GM12878 (cell line): ENCODE data around the gene SCARB1. TPM values are rescaled to one million over a fixed set of nuclear protein-coding genes. Genes with fewer than 3 reads are reported as not detected.

Source experiments
- ATAC-seq: fragments of 200-7000 bp; cut with Tn5 transposase; 3 replicates; pipeline ENCODE4 v1.9.1; 2020; ENCODE audit warnings: mild to moderate bottlenecking, moderate library complexity
- BruUV-seq: library from RNA; stranded (reverse); fragments of 400-500 nt; replicated peaks from 2 replicates; lab custom pipeline; 2021; lab: Mats Ljungman, UMichigan
- CTCF ChIA-PET: fragments of 300-600 bp; sonication (Branson Sonifier 250); formaldehyde crosslinking; extraction: SDS; loops from one replicate; lab custom pipeline; 2021; ENCODE audit warnings: inconsistent platforms; lab: Yijun Ruan, JAX
- POLR2A ChIA-PET: fragments of 350-600 bp; formaldehyde crosslinking; extraction: SDS; loops from one replicate; lab custom pipeline; 2021; ENCODE audit warnings: inconsistent platforms; lab: Charles Lee
- RAD21 ChIA-PET: fragments of 300-600 bp; sonication (Branson Sonifier 250); formaldehyde crosslinking; loops from one replicate; lab custom pipeline; 2023; ENCODE audit warnings: antibody characterized with exemption; ENCODE audit not compliant: unreplicated experiment; lab: Charles Lee
- SMC1A ChIA-PET: fragments of 300-600 bp; sonication (Branson Sonifier 250); formaldehyde crosslinking; loops from one replicate; lab custom pipeline; 2023; ENCODE audit not compliant: unreplicated experiment, uncharacterized antibody; lab: Charles Lee
- DNase-seq: peaks from one replicate; pipeline ENCODE4 v3.0.0-alpha.2; 2011; ENCODE audit warnings: low read depth, low spot score
- FAIRE-seq: peaks from 3 replicates; lab custom pipeline; 2011; peaks lifted over from hg19 to GRCh38; lab: Jason Lieb, UNC
- H2AFZ ChIP-seq: 2 replicates; pipeline ENCODE4 v1.6.0; 2011; ENCODE audit warnings: low read depth, low read length, control low read depth; ENCODE audit not compliant: control insufficient read depth
- H3K27ac ChIP-seq: 2 replicates; pipeline ENCODE4 v1.5.1; 2011; ENCODE audit warnings: control low read depth; ENCODE audit not compliant: control insufficient read depth, insufficient read depth
- H3K27me3 ChIP-seq, 2 experiments: replicated peaks in 1 of 2; 2 replicates each; pipeline versions ENCODE4 v1.6.0 to v1.6.1; 2011; ENCODE audit warnings: low read length in 1 of 2; ENCODE audit not compliant: control insufficient read depth in 2 of 2, insufficient read depth in 2 of 2
- H3K36me3 ChIP-seq, 2 experiments: 2 replicates each; pipeline ENCODE4 v1.5.1; 2011; ENCODE audit warnings: low read length in 1 of 2; ENCODE audit not compliant: control insufficient read depth in 2 of 2, insufficient read depth in 2 of 2
- H3K4me1 ChIP-seq: 2 replicates; pipeline ENCODE4 v1.6.1; 2011; ENCODE audit warnings: mild to moderate bottlenecking, low read length, moderate library complexity, mixed read lengths; ENCODE audit not compliant: control insufficient read depth, insufficient read depth
- H3K4me2 ChIP-seq: 2 replicates; pipeline ENCODE4 v1.6.0; 2011; ENCODE audit warnings: control low read depth; ENCODE audit not compliant: control insufficient read depth, insufficient read depth
- H3K4me3 ChIP-seq: fragments of 200-600 bp; sonication (generic); 2 replicates; pipeline ENCODE4 v1.5.1; 2016
- H3K79me2 ChIP-seq: 2 replicates; pipeline ENCODE4 v1.6.0; 2011; ENCODE audit warnings: low read length; ENCODE audit not compliant: control insufficient read depth, insufficient read depth
- H3K9ac ChIP-seq: 2 replicates; pipeline ENCODE4 v1.8.0; 2011; ENCODE audit warnings: low read length, control low read depth, mixed read lengths; ENCODE audit not compliant: control insufficient read depth, insufficient read depth
- H3K9me3 ChIP-seq: replicated peaks from 3 replicates; pipeline ENCODE4 v1.5.1; 2011; ENCODE audit warnings: mild to moderate bottlenecking, low read length; ENCODE audit not compliant: control insufficient read depth, insufficient read depth
- H4K20me1 ChIP-seq: 2 replicates; pipeline ENCODE4 v1.6.0; 2011; ENCODE audit not compliant: control insufficient read depth, insufficient read depth
- FOS ChIP-seq: IDR thresholded peaks from 3 replicates; pipeline ENCODE4 v1.6.1; 2011; ENCODE audit warnings: borderline replicate concordance; ENCODE audit not compliant: insufficient read length; ENCODE audit errors: extremely low read depth
- FOXK2 ChIP-seq: fragments of 450-650 bp; IDR thresholded peaks from 2 replicates; pipeline ENCODE4 v1.6.1; 2017; ENCODE audit warnings: mild to moderate bottlenecking, moderate library complexity
- IRF4 ChIP-seq: IDR thresholded peaks from 2 replicates; pipeline ENCODE4 v1.6.1; 2011; ENCODE audit warnings: low read depth, low read length
- JUND ChIP-seq: IDR thresholded peaks from 2 replicates; pipeline ENCODE4 v1.6.1; 2012; ENCODE audit warnings: low read depth, mild to moderate bottlenecking, low read length, improper control_type of control experiment, moderate library complexity
- KLF5 ChIP-seq: fragments of 450-650 bp; IDR thresholded peaks from 2 replicates; pipeline ENCODE4 v1.6.1; 2014; ENCODE audit warnings: mild to moderate bottlenecking; ENCODE audit not compliant: partially characterized antibody
- MYB ChIP-seq: fragments of 150-350 bp; IDR thresholded peaks from 2 replicates; pipeline ENCODE4 v1.6.1; 2014; ENCODE audit warnings: mild to moderate bottlenecking, low read depth, low read length, borderline replicate concordance
- NFYA ChIP-seq: IDR thresholded peaks from 2 replicates; pipeline ENCODE4 v1.6.1; 2011; ENCODE audit warnings: low read depth, mild to moderate bottlenecking, low read length, improper control_type of control experiment, borderline replicate concordance
- NFYB ChIP-seq: IDR thresholded peaks from 2 replicates; pipeline ENCODE4 v1.6.1; 2011; ENCODE audit warnings: low read depth, mild to moderate bottlenecking, low read length, improper control_type of control experiment, moderate library complexity; ENCODE audit not compliant: insufficient read depth
- PAX5 ChIP-seq: IDR thresholded peaks from 2 replicates; pipeline ENCODE4 v1.6.1; 2011; ENCODE audit warnings: low read depth, low read length, borderline replicate concordance
- RAD21 ChIP-seq: IDR thresholded peaks from 2 replicates; pipeline ENCODE4 v1.6.1; 2011; ENCODE audit warnings: mild to moderate bottlenecking, low read depth, low read length, moderate library complexity; ENCODE audit not compliant: insufficient read depth
- SIN3A ChIP-seq: IDR thresholded peaks from 2 replicates; pipeline ENCODE4 v1.6.1; 2012; ENCODE audit warnings: low read depth, low read length, improper control_type of control experiment
- SMAD5 ChIP-seq: IDR thresholded peaks from 2 replicates; pipeline ENCODE4 v1.6.1; 2016; ENCODE audit warnings: antibody characterized with exemption, low read depth
- STAT1 ChIP-seq: fragments of 450-650 bp; conservative IDR thresholded peaks from 2 replicates; pipeline ENCODE4 v1.6.1; 2014; ENCODE audit warnings: antibody characterized with exemption, mild to moderate bottlenecking
- SUZ12 ChIP-seq: fragments of 200-600 bp; sonication (generic); IDR thresholded peaks from one replicate; pipeline ENCODE4 v1.6.1; 2018; ENCODE audit warnings: antibody characterized with exemption, mild to moderate bottlenecking; ENCODE audit not compliant: unreplicated experiment
- TBL1XR1 ChIP-seq: IDR thresholded peaks from 2 replicates; pipeline ENCODE4 v1.6.1; 2012; ENCODE audit warnings: low read depth, low read length, improper control_type of control experiment
- WRNIP1 ChIP-seq: IDR thresholded peaks from 2 replicates; pipeline ENCODE4 v1.6.1; 2011; ENCODE audit warnings: low read depth, low read length, improper control_type of control experiment, borderline replicate concordance
- WGBS: methylation state at CpG from one replicate; pipeline ENCODE4 v1.1.6; 2016; ENCODE audit warnings: low lambda C conversion rate; ENCODE audit not compliant: insufficient replicate concordance, insufficient coverage; ENCODE audit errors: missing lambda C conversion rate; 5-methylcytosine and 5-hydroxymethylcytosine counted together
- in situ Hi-C: fragments of 300-500 bp; cut with MboI; formaldehyde crosslinking; loops from 9 replicates; pipeline ENCODE4 v1.14.3; 2018; ENCODE audit warnings: mixed read lengths
- intact Hi-C: fragments of 100-400 bp; cut with micrococcal nuclease; formaldehyde crosslinking; loops from one replicate; pipeline ENCODE4 v1.14.2; 2022; ENCODE audit not compliant: unreplicated experiment
- polyA plus RNA-seq, 11 experiments: library from polyadenylated mRNA; depleted of rRNA in 4 of 11; unstranded in 6 of 11; stranded (reverse) in 5 of 11; fragments of >200 nt; fragmentation: Nextera tagmentation in 4 of 11; fragmentation: Illumina TruSeq in 1 of 11; extraction: Ambion mirVana in 4 of 11; extraction: Trizol in 1 of 11; gene quantifications; 1 replicate in 1 of 11; 2 replicates in 10 of 11; pipeline versions ENCODE4 v1.2.1 to v1.2.3, GENCODE V29; 2011 to 2016; ENCODE audit warnings: inconsistent platforms in 2 of 11, missing spikeins in 2 of 11, low read depth in 1 of 11
- total RNA-seq, 4 experiments: library from RNA; depleted of rRNA in 3 of 4; stranded (reverse); fragments of >200 nt in 3 of 4; fragmentation: Illumina TruSeq in 1 of 4; extraction: Trizol in 1 of 4; gene quantifications; 2 replicates each; pipeline versions ENCODE4 v1.2.1 to v1.2.3, GENCODE V29; 2013 to 2021
- TF ChIP-seq, protein P1 (sequence below): fragments of 450-650 bp; IDR thresholded peaks from 2 replicates; pipeline ENCODE4 v1.6.1; 2016; ENCODE audit warnings: mild to moderate bottlenecking
- TF ChIP-seq, protein P2 (sequence below): IDR thresholded peaks from 2 replicates; pipeline ENCODE4 v1.6.1; 2011; ENCODE audit warnings: borderline replicate concordance, low read depth, mild to moderate bottlenecking, moderate library complexity, low read length; ENCODE audit not compliant: insufficient read depth, poor library complexity, severe bottlenecking

The SCARB1 gene
- total and polyA plus RNA-seq, 10 of the 15 experiments (the other 5 are each of a cell fraction or from before 2014, with no cell fraction given), result 0.34 to 104 (median 63.1) TPM

DNA sequence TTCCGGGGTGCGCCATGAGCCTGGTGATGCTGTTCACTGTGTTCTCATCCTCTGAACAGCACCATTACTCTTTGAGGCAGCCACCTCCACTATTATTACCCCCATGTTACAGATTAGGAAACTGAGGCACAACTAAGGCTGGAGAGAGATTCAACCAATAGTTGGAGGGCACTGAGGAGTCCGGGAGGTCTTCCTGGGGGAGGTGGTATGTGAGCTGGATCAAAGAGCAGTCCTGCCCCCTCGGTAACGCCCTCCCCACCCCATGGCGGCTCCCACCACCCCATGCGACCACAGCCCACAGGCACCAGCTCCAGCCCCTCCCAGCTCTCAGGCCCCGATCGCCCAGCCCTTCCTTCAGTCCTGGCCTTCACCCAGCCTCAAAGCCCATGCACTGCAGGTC is 43.5 kb downstream of the SCARB1 start:
- Histone ChIP-seq H3K9me3 (no peaks in the 10 kb centered on the region), H3K27me3 (no peaks in the 10 kb centered on the region), H3K27ac (no peak overlapping the region), H3K79me2 (peaks cover 17% of the 10 kb centered on the region), H2AFZ (no peak overlapping the region), H3K4me2 (no peak overlapping the region), H3K9ac (no peak overlapping the region), H3K36me3 (peaks cover 4 to 19% of the 10 kb centered on the region in 2 experiments), H3K4me3 (no peak overlapping the region), H3K4me1 (no peaks in the 10 kb centered on the region), H4K20me1 (no peaks in the 10 kb centered on the region; the same call in 1 of the 2 replicates)
- TF ChIP-seq NFYB (no peak), JUND (no peak), TBL1XR1 (no peak)
- 95% methylated on average over 7 of the region's 9 CpGs for WGBS
- ChIA-PET SMC1A (no interaction called here), POLR2A (no interaction called here), CTCF (no interaction called here), RAD21 (no interaction called here)
- BruUV-seq, result no TSS peak
- intact Hi-C loops (no loop called here), in situ Hi-C loops (no loop called here)
- no peak for DNase-seq
- ATAC-seq, result no peak
- FAIRE-seq, result no peak

DNA sequence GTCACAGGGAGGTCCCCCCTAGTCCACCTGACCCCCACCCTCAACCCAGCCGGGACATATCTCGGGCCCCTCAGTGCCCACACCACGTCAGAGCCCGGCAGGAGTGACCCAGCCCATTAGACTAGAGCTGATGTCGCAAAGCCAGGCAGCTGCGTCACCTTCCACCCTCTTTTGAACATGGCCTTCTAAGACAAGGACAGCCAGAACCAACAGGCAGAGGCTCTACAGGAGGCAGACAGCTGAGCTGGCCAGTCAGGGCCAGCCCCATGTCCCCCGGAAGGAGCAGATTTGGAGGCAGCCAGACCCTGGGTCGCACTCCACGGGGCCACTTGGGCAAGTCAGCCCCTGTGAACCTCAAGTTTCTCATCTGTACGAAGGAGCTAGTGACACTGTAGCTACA is 44.1 kb downstream of the SCARB1 start:
- Histone ChIP-seq H3K4me1 (no peaks in the 10 kb centered on the region), H3K36me3 (peaks cover 9 to 25% of the 10 kb centered on the region in 2 experiments), H2AFZ (no peak overlapping the region), H3K4me2 (no peak overlapping the region), H3K9me3 (no peaks in the 10 kb centered on the region), H3K27ac (no peak overlapping the region), H3K4me3 (no peak overlapping the region), H3K79me2 (peaks cover 17% of the 10 kb centered on the region), H3K9ac (no peak overlapping the region), H4K20me1 (no peaks in the 10 kb centered on the region; the same call in 1 of the 2 replicates), H3K27me3 (no peaks in the 10 kb centered on the region)
- ChIA-PET CTCF (no interaction called here), RAD21 (no interaction called here), POLR2A (no interaction called here), SMC1A (no interaction called here)
- no peak for DNase-seq
- in situ Hi-C loops, result no loop called here
- intact Hi-C loops, result no loop called here
- FAIRE-seq, result no peak
- 98% methylated on average over 10 of the region's 10 CpGs for WGBS
- no TSS peak for BruUV-seq
- no peak for ATAC-seq
- TF ChIP-seq NFYA, result no peak
- no peak for TF ChIP-seq SUZ12
- TF ChIP-seq, protein P1, sequence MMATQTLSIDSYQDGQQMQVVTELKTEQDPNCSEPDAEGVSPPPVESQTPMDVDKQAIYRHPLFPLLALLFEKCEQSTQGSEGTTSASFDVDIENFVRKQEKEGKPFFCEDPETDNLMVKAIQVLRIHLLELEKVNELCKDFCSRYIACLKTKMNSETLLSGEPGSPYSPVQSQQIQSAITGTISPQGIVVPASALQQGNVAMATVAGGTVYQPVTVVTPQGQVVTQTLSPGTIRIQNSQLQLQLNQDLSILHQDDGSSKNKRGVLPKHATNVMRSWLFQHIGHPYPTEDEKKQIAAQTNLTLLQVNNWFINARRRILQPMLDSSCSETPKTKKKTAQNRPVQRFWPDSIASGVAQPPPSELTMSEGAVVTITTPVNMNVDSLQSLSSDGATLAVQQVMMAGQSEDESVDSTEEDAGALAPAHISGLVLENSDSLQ, result no peak
- TF ChIP-seq SMAD5, result no peak
- no peak for TF ChIP-seq FOS
- no peak for TF ChIP-seq SIN3A
- no peak for TF ChIP-seq STAT1
- no peak for TF ChIP-seq FOXK2
- no peak for TF ChIP-seq NFYB
- no peak for TF ChIP-seq IRF4
- no peak for TF ChIP-seq RAD21
- TF ChIP-seq PAX5, result no peak
- TF ChIP-seq MYB, result no peak
- TF ChIP-seq, protein P2, sequence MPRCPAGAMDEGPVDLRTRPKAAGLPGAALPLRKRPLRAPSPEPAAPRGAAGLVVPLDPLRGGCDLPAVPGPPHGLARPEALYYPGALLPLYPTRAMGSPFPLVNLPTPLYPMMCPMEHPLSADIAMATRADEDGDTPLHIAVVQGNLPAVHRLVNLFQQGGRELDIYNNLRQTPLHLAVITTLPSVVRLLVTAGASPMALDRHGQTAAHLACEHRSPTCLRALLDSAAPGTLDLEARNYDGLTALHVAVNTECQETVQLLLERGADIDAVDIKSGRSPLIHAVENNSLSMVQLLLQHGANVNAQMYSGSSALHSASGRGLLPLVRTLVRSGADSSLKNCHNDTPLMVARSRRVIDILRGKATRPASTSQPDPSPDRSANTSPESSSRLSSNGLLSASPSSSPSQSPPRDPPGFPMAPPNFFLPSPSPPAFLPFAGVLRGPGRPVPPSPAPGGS, result no peak
- TF ChIP-seq WRNIP1, result no peak
- TF ChIP-seq KLF5, result no peak
